Stimulated activated CD8-positive, alpha-beta memory T cell treated with anti-CD3 and anti-CD28 coated beads, Interleukin-2, amount 100 ng/mL, for 48 hours (primary cell): ENCODE results near the gene C3orf52.

Experiments used
- DNase-seq, 2 donors: peaks; one replicate each; pipeline ENCODE4 v3.0.0-alpha.2; 2020; ENCODE audit warnings: low read depth in 2 of 2

Gene C3orf52

DNA sequence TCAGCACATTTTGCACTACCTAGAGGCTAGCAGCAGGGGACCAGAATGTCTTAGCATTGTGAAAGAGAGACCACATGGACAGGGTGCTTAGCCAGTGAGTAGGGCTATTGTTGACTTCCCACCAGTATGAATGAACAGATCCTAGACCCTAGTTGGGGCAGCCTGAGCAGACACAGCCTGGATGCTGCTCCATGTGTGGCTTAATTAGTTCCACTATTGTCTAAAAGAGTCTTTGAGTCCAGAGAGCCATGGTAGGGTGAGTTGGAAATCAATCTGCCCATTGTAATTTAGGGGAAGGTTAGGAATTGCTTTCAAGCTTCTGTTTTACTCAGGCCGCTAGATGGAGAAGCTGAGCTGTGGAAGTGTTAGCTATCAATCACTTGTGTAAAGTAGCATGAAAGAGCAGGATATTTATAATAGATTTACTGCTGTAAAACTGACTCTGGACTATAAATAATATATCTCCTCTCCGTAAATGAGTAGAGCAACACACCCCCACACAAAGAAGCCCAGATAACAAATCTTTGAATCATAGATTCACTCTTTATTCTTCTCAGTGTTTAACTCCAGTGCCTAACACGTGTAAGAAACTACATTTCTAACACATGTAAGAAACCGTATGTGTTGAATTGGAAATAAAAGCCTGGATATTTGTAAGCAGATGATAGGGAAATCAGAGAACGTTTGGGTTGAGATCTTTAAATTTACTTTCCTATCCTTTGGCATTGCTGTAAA lies 50.9 kb downstream of the C3orf52 start:
- DNase-seq: no peak

DNA sequence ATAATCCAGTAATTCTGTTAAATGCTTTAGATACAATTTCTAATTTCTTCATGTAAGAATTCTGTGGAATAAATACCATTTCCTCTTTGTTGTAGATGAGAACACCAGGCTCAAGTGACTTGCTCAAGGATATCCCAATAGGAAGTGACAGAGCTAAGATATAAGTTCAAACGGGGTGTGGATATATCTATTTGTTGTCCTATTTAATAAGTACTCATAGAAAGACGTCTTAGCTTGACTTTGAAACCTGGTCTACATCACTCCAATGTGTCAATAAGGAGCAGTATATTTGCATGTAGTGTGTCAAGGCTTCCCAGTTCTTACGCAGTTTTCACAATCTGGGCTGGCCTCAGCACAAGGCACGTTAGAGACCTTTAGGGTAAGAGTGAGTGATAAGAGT lies 51.6 kb downstream of the C3orf52 start:
- DNase-seq: no peak

DNA sequence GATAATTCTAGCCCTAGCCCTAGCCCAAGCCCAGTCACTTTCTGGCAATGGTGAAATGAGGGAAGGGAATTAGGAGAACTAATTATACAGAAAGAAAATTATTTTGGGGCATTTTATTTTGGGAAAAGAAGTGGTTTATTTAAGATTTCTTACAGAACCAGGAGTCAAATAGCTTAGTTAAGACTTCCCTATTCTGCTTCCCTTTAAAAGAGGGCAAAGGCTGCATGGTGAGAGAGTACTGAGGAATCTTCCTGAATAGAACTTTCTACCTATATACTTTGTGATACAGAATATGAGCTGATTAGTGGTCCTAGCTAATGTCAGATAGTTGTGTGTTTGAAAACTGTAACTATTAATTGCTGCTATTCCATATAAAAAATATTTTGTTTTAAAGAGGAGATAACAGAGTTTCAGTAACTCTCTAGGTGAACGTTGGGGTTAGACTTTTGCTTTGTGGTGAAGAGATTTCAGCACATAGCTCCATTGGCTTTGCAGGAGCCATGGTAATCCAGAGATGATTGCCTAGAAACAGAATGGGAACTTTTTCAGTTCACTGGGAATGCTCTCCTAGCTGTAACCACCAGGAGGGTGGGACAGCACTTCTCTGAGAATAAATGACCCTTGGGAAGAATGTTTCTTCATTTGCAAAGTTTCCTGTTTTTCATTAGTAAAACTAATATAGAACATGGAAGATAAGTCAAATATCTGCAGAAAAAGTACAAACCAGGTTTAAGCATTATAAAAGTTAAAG lies 52.2 kb downstream of the C3orf52 start:
- DNase-seq: no peak

DNA sequence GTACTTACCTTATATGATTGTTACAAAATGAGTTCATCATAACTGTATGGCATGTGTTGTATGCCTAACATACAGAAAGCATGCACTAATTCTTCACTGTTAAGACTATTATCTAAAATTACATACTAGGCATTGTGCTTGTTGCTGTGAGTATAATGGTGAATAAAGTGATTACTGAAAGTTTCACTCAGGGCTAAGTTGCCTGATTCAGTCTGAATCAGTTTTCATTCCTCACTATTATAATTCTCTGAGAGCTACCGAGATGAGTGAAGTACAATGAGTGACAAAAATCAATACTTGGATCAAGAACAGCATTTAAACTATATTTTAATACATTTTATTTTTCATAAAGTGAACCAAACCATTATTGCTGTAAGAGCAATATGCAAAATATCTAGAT lies 54.4 kb downstream of the C3orf52 start:
- no peak for DNase-seq

DNA sequence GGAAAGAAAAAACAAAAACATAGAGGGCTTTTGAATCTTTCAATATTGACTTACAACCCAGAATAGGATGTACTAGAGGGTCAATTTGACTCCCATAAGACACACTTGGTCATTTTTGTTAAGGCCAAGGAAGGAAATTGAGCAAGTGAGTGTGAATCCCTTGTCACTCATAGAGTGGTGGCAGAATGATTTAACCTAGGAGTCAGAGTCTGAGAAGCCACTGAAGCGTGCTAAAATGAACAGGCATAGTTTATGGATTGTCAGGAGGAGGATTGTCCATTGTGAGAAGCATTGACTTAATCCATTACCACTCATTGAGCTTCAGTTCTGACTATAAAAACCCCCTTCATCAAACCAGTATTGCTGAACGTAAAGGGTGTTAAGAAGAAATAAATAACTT lies 55.1 kb downstream of the C3orf52 start:
- no peak for DNase-seq

DNA sequence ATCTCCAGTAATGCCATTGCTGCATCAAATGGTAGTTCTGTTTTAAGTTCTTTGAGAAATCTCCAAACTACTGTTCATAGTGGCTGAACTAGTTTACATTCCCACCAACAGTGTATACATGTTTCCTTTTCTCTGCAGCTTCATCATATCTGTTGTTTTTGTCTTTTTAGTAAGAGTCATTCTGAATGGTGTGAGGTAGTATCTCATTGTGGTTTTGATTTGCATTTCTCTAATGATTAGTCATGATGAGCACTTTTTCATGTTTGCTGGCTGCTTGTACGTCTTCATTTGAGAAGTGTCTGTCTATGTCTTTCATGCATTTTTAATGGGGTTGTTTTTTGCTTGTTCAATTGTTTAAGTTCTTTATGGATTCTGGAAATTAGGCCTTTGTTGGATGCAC lies 57.1 kb downstream of the C3orf52 start:
- DNase-seq: no peak

DNA sequence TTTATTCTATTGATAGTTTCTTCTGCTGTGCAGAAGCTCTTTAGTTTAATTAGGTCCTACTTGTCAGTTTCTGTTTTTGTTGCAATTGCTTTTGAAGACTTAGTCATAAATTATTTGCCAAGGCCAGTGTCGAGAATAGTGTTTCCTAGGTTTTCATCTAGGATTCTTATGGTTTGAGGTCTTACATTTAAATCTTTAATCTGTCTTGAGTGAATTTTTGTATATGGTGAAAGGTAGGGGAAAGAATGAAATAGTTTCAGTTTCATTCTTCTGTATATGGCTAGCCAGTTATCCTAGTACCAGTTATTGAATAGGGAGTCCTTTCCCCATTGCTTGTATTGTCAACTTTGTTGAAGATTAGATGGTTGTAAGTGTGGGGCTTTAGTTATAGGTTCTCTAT lies 57.5 kb downstream of the C3orf52 start:
- DNase-seq: no peak

DNA sequence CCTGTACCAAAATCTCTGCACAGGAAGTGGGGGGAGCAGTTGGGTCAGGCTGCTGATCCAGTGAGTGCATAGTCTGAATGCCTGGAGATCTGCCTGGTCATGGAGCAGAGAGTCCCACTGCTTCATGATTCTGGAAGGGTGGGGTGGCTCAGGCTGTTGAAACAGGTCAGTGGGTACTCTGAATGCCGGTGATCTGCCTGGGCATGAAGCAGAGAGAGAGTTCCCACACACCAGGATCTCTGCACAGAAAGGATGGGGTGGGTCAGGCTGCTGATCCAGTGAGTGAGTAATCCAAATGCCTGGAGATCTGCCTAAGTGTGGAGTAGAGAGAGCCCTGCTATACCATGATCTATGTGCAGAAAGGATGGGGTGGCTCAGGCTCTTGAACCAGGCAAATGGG lies 62.9 kb downstream of the C3orf52 start:
- DNase-seq: no peak

DNA sequence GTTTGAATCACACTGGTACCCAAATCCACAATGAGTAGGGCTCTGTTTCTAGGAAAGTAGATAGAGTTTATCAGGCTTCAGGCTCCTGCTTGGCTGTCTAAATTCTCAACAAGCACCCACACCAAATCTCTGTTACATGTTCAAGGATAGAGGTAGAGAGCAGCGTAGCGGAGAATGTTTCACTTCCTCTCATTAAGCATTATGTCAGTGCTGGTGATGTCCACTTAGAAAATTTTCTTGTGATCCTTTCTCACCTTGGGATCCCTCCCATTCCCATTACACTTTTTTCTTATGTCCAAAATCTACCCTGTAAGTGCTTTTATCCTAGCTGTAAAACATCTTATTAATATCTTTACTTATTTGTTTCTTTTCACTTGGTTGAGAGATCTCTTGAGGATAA lies 81.6 kb downstream of the C3orf52 start:
- no peak for DNase-seq
